Colonic mucosa (tissue), 4 donors: ENCODE measurements around the gene SLC9A9. TPM values are rescaled to one million over a fixed set of nuclear protein-coding genes. Genes with fewer than 3 reads are reported as not detected.
"Not testable (repeated sequence)": the region's sequence is repeated elsewhere in the genome, so short reads cannot be mapped to it uniquely, and the experiment has no call there.

Experiments
- DNase-seq: peaks from one replicate; pipeline ENCODE4 v3.0.0-alpha.2; 2020
- H3K27ac ChIP-seq: fragments of 200-600 bp; one replicate; pipeline ENCODE4 v1.8.0; 2021
- H3K27me3 ChIP-seq: fragments of 200-600 bp; one replicate; pipeline ENCODE4 v1.8.0; 2021
- H3K36me3 ChIP-seq: fragments of 200-600 bp; one replicate; pipeline ENCODE4 v1.8.0; 2021
- H3K4me1 ChIP-seq: fragments of 200-600 bp; one replicate; pipeline ENCODE4 v1.8.0; 2021; ENCODE audit warnings: mild to moderate bottlenecking
- H3K4me3 ChIP-seq: fragments of 200-600 bp; one replicate; pipeline ENCODE4 v1.8.0; 2021
- H3K9ac ChIP-seq, 2 donors: one replicate each; pipeline ENCODE4 v1.7.0; 2013; ENCODE audit warnings: control low read depth in 2 of 2, low read depth in 2 of 2, low read length in 2 of 2
- H3K9me3 ChIP-seq: fragments of 200-600 bp; one replicate; pipeline ENCODE4 v1.8.0; 2021
- intact Hi-C: fragments of 100-400 bp; cut with DNase I; formaldehyde crosslinking; loops from one replicate; pipeline ENCODE4 v1.14.1; 2022
- total RNA-seq, 2 donors: library from RNA; stranded (reverse); fragmentation: NEBNext Ultra II Directional in 1 of 2; extraction: Animal tissue kit (Norgen Biotek cat#: 25700) in 1 of 2; gene quantifications; one replicate each; pipeline ENCODE4 v1.2.1, GENCODE V29; 2021
- TF ChIP-seq, protein P1 (sequence below): fragments of 200-600 bp; IDR thresholded peaks from one replicate; pipeline ENCODE4 v1.8.0; 2022; ENCODE audit warnings: antibody characterized with exemption, mild to moderate bottlenecking
- donor health status: healthy.
- donor health status: DM: no; HTN: no; CAD: no.
- donor health status: DM: no; HTN: no; CAD: no.

SLC9A9 gene
- total RNA-seq, 2 donors from 2014 or later: 2.5 to 6.5 TPM

DNA sequence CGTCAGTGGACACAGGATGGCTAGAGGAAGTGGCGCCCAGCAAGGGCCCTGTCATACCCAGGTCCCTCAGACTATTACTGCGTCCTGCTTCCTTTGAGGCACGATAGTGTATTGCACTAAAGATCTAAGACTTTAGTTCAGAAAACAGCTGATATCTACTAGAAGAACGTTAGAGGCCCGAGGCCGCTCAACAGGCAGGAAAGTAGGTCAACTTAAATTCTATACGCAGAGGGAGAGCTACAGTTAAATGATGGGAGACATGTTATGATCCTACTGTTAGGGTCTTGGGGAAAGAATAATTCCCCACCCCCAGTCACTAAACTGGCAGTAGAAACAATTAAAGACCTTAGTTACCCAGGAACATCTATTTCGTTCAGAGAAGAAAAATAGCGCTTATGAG is 410.9 kb downstream of the SLC9A9 start:
- Histone ChIP-seq H3K9me3 (no peaks in the 10 kb centered on the region), H3K36me3 (no peaks in the 10 kb centered on the region), H3K27ac (no peak overlapping the region), H3K4me3 (no peak overlapping the region), H3K4me1 (peaks cover under 1% of the 10 kb centered on the region), H3K9ac (no peak overlapping the region), H3K27me3 (no peaks in the 10 kb centered on the region)
- intact Hi-C loops: loop anchor here (10.0 kb wide), 1 partner anchor 207 kb away; no protein-coding TSS in a partner anchor
- TF ChIP-seq, protein P1, sequence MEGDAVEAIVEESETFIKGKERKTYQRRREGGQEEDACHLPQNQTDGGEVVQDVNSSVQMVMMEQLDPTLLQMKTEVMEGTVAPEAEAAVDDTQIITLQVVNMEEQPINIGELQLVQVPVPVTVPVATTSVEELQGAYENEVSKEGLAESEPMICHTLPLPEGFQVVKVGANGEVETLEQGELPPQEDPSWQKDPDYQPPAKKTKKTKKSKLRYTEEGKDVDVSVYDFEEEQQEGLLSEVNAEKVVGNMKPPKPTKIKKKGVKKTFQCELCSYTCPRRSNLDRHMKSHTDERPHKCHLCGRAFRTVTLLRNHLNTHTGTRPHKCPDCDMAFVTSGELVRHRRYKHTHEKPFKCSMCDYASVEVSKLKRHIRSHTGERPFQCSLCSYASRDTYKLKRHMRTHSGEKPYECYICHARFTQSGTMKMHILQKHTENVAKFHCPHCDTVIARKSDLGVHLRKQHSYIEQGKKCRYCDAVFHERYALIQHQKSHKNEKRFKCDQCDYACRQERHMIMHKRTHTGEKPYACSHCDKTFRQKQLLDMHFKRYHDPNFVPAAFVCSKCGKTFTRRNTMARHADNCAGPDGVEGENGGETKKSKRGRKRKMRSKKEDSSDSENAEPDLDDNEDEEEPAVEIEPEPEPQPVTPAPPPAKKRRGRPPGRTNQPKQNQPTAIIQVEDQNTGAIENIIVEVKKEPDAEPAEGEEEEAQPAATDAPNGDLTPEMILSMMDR: no peak
- no peak for DNase-seq

DNA sequence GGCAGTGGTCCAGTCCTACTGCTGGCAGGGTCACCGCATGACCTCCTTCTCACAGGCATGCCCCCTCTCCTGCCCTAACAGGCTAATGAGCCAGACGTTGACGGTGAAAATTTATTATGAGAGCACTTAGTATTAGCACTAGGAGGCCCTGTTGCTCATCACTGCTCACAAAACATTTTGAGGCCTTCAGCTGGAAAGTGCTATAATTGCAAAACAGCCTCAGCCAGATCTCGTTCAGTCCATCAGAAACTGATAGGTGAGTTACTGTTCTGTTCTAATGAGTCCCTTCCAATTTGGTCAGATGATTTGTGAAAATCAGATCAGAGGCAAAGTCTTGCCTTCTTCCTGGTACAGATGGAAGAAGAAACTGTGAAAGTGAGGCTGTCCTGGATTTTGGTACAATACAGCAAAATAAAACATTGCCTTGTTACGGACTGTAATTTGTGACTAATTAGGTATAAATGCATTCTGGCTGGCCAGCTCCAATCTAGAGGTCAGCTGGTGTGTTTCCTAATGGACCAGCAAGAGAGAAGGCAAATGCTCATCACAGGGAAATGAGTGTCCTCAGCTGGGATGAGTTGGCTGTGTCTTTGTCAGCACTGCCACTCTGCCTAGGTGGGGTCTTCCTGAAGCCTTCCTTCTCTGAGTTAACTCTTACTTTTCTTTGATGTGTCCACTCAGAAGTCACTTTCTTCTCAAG is 411.9 kb downstream of the SLC9A9 start:
- H3K4me1 ChIP-seq: peaks cover 3% of the 10 kb centered on the region
- no peak overlapping the region for H3K9ac ChIP-seq
- intact Hi-C loops: loop anchor here (10.0 kb wide), 1 partner anchor 208 kb away; no protein-coding TSS in a partner anchor
- H3K27me3 ChIP-seq: no peaks in the 10 kb centered on the region
- DNase-seq: no peak
- no peak overlapping the region for H3K4me3 ChIP-seq
- TF ChIP-seq, protein P1: no peak
- H3K27ac ChIP-seq: no peak overlapping the region
- H3K9me3 ChIP-seq: no peaks in the 10 kb centered on the region
- no peaks in the 10 kb centered on the region for H3K36me3 ChIP-seq

GRCh38 chr3:143433787-143434378 is 414.4 kb downstream of the SLC9A9 start:
- TF ChIP-seq, protein P1: peak; percentile 24
- Histone ChIP-seq H3K36me3 (no peaks in the 10 kb centered on the region), H3K27ac (no peak overlapping the region), H3K4me3 (no peak overlapping the region), H3K9me3 (no peaks in the 10 kb centered on the region), H3K4me1 (peaks cover 3% of the 10 kb centered on the region), H3K27me3 (no peaks in the 10 kb centered on the region), H3K9ac (no peak overlapping the region)
- peak; percentile 42 for DNase-seq
- intact Hi-C loops: loop anchor here (10.0 kb wide), 1 partner anchor 211 kb away; no protein-coding TSS in a partner anchor

GRCh38 chr3:143431298-143431697 is 417.0 kb downstream of the SLC9A9 start:
- H3K4me3 ChIP-seq, H3K27me3 ChIP-seq, H3K9me3 ChIP-seq, H3K27ac ChIP-seq, H3K4me1 ChIP-seq, H3K9ac ChIP-seq, DNase-seq, H3K36me3 ChIP-seq: not testable (repeated sequence)
- intact Hi-C loops: loop anchor here (10.0 kb wide), 1 partner anchor 214 kb away; no protein-coding TSS in a partner anchor

DNA sequence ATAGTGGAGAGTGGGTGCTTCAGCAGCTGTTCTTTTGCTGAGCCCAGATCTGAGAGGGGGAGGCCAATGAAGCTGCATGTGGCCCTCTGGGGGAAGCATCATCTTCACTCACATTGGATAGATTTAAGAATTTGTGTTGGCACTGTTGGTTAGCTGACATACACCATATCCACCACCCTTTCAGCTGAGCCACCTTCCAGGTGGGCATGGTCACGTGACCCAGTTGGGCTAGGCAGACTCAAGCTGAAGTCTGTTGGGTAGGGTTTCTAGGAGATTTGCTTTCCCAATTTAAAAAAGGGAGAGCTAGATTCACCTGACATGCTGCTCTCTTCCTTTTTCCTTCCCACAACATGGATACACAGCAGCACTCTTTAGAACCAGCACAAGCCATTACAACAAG is 417.7 kb downstream of the SLC9A9 start:
- intact Hi-C loops: loop anchor here (10.0 kb wide), 1 partner anchor 214 kb away; no protein-coding TSS in a partner anchor
- Histone ChIP-seq H3K36me3 (no peaks in the 10 kb centered on the region), H3K4me1 (peaks cover 3% of the 10 kb centered on the region), H3K4me3 (no peak overlapping the region), H3K27me3 (no peaks in the 10 kb centered on the region), H3K9ac (no peak overlapping the region), H3K27ac (no peak overlapping the region), H3K9me3 (no peaks in the 10 kb centered on the region)
- TF ChIP-seq, protein P1: no peak
- DNase-seq: no peak
